Measurements from ENCODE around the gene PSMD11.

GRCh38 chr17:32486111-32486700, 41.9 kb downstream of the PSMD11 start:
- no peak for TF ChIP-seq CTCF (IDR thresholded peaks at IDR 0.05)
- TF ChIP-seq POLR2A (IDR thresholded peaks at IDR 0.05) = no peak

Measured in lower leg skin (tissue), 3 donors.